Right lobe of liver (tissue), 4 donors: Measurements from ENCODE around the gene GPR161.

Experiments
- CTCF ChIP-seq, 4 donors: fragments of 200-600 bp in 3 of 4; fragments of 450-650 bp in 1 of 4; IDR thresholded peaks; one replicate each; pipeline versions ENCODE4 v1.5.1 to v1.8.0; 2016 to 2022; ENCODE audit warnings: antibody characterized with exemption in 4 of 4, mild to moderate bottlenecking in 2 of 4
- POLR2A ChIP-seq: fragments of 450-650 bp; IDR thresholded peaks from one replicate; pipeline ENCODE4 v1.6.1; 2017; ENCODE audit warnings: antibody characterized with exemption, mild to moderate bottlenecking
- donor health status: DM: no; HTN: no; CAD: no.
- donor health status: DM: no; HTN: no; CAD: no.
- donor health status: DM: no; HTN: yes; CAD: no.

- no peak for TF ChIP-seq POLR2A
- TF ChIP-seq CTCF (IDR thresholded peaks at IDR 0.05) = no peak
These were observed 15.2 kb upstream of the GPR161 start for GRCh38 chr1:168151935-168152334.
